Osteocyte (in vitro differentiated cells): ENCODE measurements around the gene TBCEL. TPM values are rescaled to one million over a fixed set of nuclear protein-coding genes. Genes with fewer than 3 reads are reported as not detected.

ENCODE experiments used
- DNase-seq: peaks from one replicate; pipeline ENCODE4 v3.0.0; 2021; ENCODE audit warnings: mixed read lengths; ENCODE audit not compliant: unreplicated experiment; ENCODE audit errors: extremely low spot score
- H3K27ac Mint-ChIP-seq: one replicate; pipeline ENCODE4 v1.8.0; 2021; ENCODE audit warnings: mild to moderate bottlenecking, mixed read lengths; ENCODE audit not compliant: unreplicated experiment
- H3K27me3 Mint-ChIP-seq: one replicate; pipeline ENCODE4 v1.8.0; 2021; ENCODE audit warnings: mixed read lengths; ENCODE audit not compliant: unreplicated experiment
- H3K36me3 Mint-ChIP-seq: one replicate; pipeline ENCODE4 v1.8.0; 2021; ENCODE audit warnings: mixed read lengths; ENCODE audit not compliant: unreplicated experiment
- H3K4me1 Mint-ChIP-seq: one replicate; pipeline ENCODE4 v1.8.0; 2021; ENCODE audit warnings: mixed read lengths; ENCODE audit not compliant: unreplicated experiment
- H3K4me3 Mint-ChIP-seq: one replicate; pipeline ENCODE4 v1.8.0; 2021; ENCODE audit warnings: mild to moderate bottlenecking, moderate library complexity, mixed read lengths; ENCODE audit not compliant: unreplicated experiment
- H3K9me3 Mint-ChIP-seq: one replicate; pipeline ENCODE4 v1.8.0; 2021; ENCODE audit warnings: mixed read lengths; ENCODE audit not compliant: unreplicated experiment
- total RNA-seq: library from RNA; stranded (reverse); gene quantifications from 2 replicates; pipeline ENCODE4 v1.2.1, GENCODE V29; 2021
- TF ChIP-seq, protein P1 (sequence below): fragments of 200-600 bp; sonication (generic); IDR thresholded peaks from 2 replicates; pipeline ENCODE4 v1.5.0; 2021; ENCODE audit warnings: antibody characterized with exemption, mild to moderate bottlenecking, moderate library complexity

TBCEL gene
- total RNA-seq, 1 donor from 2014 or later: 40.4 TPM

DNA sequence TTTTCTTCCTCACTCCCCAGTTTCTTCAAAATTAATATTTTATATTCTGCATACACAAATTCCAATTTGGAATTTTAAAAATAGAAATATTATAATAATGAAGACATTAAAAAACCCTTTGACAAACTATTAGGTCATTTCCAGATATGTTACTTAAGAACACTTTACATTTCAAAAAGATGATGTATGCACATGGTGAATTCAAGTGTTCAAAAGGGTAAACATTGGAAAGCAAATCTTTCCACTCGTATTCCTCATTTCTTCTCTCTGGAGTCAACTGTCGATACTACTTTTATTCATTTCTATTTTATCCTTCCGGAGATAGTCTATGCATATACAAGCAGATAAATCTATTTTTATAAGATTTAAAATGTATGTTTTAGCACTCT, 16.7 kb downstream of the TBCEL start:
- Mint-ChIP-seq H3K9me3 (no peaks in the 10 kb centered on the region), H3K27ac (no peak overlapping the region), H3K4me1 (peaks cover 6% of the 10 kb centered on the region), H3K4me3 (no peak overlapping the region), H3K27me3 (no peaks in the 10 kb centered on the region), H3K36me3 (peaks cover 4% of the 10 kb centered on the region)
- no peak for DNase-seq
- TF ChIP-seq, protein P1, sequence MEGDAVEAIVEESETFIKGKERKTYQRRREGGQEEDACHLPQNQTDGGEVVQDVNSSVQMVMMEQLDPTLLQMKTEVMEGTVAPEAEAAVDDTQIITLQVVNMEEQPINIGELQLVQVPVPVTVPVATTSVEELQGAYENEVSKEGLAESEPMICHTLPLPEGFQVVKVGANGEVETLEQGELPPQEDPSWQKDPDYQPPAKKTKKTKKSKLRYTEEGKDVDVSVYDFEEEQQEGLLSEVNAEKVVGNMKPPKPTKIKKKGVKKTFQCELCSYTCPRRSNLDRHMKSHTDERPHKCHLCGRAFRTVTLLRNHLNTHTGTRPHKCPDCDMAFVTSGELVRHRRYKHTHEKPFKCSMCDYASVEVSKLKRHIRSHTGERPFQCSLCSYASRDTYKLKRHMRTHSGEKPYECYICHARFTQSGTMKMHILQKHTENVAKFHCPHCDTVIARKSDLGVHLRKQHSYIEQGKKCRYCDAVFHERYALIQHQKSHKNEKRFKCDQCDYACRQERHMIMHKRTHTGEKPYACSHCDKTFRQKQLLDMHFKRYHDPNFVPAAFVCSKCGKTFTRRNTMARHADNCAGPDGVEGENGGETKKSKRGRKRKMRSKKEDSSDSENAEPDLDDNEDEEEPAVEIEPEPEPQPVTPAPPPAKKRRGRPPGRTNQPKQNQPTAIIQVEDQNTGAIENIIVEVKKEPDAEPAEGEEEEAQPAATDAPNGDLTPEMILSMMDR: no peak

- Mint-ChIP-seq H3K27ac (no peak overlapping the region), H3K36me3 (peaks cover 8% of the 10 kb centered on the region), H3K9me3 (no peaks in the 10 kb centered on the region), H3K4me3 (no peak overlapping the region), H3K27me3 (no peaks in the 10 kb centered on the region), H3K4me1 (peaks cover 6% of the 10 kb centered on the region)
- DNase-seq: no peak
- TF ChIP-seq, protein P1: no peak
Measured at GRCh38 chr11:121041072-121041471, 17.2 kb downstream of the TBCEL start.

GRCh38 chr11:121042296-121042695, 18.4 kb downstream of the TBCEL start:
- peaks cover 16% of the 10 kb centered on the region for H3K36me3 Mint-ChIP-seq
- no peaks in the 10 kb centered on the region for H3K9me3 Mint-ChIP-seq
- peaks cover 6% of the 10 kb centered on the region for H3K4me1 Mint-ChIP-seq
- H3K27me3 Mint-ChIP-seq: no peaks in the 10 kb centered on the region
- TF ChIP-seq, protein P1: no peak
- no peak for DNase-seq
- H3K4me3 Mint-ChIP-seq: no peak overlapping the region
- no peak overlapping the region for H3K27ac Mint-ChIP-seq

GRCh38 chr11:121047926-121048325, 24.0 kb downstream of the TBCEL start:
- no peaks in the 10 kb centered on the region for H3K9me3 Mint-ChIP-seq
- H3K27me3 Mint-ChIP-seq: no peaks in the 10 kb centered on the region
- no peak overlapping the region for H3K4me3 Mint-ChIP-seq
- H3K4me1 Mint-ChIP-seq: no peaks in the 10 kb centered on the region
- no peak overlapping the region for H3K27ac Mint-ChIP-seq
- TF ChIP-seq, protein P1: no peak
- DNase-seq: no peak
- H3K36me3 Mint-ChIP-seq: peaks cover 32% of the 10 kb centered on the region

DNA sequence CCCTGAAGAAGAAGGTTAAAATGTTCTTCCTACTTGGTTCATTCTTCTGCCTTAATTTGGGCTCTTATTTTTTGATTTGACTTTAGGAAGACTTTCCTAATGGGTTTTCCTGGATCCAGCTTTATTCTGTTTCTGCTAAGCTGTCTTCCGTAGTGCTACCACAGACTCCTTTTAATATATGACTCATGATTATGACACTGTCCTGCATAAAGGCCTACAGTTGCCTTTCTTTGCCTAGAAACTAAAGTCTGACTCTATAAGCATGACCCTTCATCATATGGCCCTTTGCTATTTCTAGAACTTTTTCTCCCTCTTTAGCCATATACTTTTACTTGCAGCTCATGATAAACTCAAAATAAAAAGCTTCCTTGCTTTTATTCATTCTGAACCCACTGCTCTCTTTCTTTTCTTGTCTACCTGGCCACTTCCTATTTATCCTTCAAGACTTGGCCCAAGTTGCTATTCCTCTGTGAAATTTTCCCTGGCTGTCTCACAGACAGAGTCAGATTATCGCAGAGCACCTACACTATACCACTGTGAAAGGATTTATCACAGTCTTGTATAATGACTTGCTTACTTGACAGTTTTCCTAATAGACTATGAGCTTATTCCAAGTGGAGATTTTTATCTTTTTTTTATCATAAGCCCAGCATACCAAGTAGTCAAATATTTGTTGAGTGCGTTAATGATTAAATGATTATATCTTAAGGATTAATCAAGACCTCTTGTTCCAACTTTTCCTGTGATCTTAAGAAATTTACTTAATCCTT, 24.7 kb downstream of the TBCEL start:
- no peaks in the 10 kb centered on the region for H3K4me1 Mint-ChIP-seq
- H3K27me3 Mint-ChIP-seq: no peaks in the 10 kb centered on the region
- no peaks in the 10 kb centered on the region for H3K9me3 Mint-ChIP-seq
- TF ChIP-seq, protein P1: no peak
- peaks cover 34% of the 10 kb centered on the region for H3K36me3 Mint-ChIP-seq
- no peak overlapping the region for H3K27ac Mint-ChIP-seq
- no peak overlapping the region for H3K4me3 Mint-ChIP-seq
- no peak for DNase-seq
